ENCODE results near the gene AAK1.

DNA sequence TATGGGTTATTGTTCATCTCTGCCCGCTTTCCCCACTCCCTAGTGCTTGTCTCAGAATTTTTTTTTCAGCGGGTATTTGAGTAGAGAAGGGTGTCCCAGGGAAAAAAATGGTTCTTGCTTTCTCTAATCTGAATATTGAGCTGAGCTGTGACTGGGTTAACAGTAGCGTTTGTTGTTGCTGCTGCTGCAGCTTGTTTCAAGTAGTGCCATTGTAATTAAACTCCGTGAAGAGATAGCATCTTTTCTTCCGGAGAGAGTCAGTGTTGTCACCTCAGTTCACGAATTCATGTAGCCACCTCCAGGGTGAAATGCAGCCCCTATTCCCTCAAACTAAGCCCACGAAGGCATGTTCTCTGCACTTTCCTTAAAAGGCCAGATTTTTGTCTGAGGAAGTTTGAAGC, 1.5 kb upstream of the AAK1 start:
- TF ChIP-seq, protein P1, sequence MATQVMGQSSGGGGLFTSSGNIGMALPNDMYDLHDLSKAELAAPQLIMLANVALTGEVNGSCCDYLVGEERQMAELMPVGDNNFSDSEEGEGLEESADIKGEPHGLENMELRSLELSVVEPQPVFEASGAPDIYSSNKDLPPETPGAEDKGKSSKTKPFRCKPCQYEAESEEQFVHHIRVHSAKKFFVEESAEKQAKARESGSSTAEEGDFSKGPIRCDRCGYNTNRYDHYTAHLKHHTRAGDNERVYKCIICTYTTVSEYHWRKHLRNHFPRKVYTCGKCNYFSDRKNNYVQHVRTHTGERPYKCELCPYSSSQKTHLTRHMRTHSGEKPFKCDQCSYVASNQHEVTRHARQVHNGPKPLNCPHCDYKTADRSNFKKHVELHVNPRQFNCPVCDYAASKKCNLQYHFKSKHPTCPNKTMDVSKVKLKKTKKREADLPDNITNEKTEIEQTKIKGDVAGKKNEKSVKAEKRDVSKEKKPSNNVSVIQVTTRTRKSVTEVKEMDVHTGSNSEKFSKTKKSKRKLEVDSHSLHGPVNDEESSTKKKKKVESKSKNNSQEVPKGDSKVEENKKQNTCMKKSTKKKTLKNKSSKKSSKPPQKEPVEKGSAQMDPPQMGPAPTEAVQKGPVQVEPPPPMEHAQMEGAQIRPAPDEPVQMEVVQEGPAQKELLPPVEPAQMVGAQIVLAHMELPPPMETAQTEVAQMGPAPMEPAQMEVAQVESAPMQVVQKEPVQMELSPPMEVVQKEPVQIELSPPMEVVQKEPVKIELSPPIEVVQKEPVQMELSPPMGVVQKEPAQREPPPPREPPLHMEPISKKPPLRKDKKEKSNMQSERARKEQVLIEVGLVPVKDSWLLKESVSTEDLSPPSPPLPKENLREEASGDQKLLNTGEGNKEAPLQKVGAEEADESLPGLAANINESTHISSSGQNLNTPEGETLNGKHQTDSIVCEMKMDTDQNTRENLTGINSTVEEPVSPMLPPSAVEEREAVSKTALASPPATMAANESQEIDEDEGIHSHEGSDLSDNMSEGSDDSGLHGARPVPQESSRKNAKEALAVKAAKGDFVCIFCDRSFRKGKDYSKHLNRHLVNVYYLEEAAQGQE (IDR thresholded peaks at IDR 0.05; ENCODE audit: unreplicated experiment) = no peak
- no peak for TF ChIP-seq EZH2phosphoT487 (IDR thresholded peaks at IDR 0.05; ENCODE audit: unreplicated experiment)

Data from GM23338 (cell line).